ENCODE measurements around the gene LPAR4.

DNA sequence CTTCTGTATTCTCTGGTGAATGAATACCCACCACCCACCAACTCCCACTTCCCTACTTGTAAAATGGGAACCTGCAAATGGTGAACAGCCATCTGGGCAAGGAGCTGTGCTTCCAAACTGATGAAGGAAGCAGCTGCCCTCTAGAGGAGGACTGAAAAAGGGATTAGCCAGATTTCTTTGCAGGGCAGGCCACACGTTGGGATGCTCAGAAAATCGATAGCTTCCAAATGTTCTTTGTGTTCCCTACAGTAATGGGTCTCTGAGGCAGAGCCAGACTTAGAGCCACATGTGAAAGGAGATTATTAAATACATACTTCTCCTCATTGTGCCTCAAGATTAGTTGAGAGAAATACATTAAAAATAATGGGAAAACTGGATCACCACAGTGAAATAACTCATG, 39.3 kb upstream of the LPAR4 start:
- TF ChIP-seq, protein P1, sequence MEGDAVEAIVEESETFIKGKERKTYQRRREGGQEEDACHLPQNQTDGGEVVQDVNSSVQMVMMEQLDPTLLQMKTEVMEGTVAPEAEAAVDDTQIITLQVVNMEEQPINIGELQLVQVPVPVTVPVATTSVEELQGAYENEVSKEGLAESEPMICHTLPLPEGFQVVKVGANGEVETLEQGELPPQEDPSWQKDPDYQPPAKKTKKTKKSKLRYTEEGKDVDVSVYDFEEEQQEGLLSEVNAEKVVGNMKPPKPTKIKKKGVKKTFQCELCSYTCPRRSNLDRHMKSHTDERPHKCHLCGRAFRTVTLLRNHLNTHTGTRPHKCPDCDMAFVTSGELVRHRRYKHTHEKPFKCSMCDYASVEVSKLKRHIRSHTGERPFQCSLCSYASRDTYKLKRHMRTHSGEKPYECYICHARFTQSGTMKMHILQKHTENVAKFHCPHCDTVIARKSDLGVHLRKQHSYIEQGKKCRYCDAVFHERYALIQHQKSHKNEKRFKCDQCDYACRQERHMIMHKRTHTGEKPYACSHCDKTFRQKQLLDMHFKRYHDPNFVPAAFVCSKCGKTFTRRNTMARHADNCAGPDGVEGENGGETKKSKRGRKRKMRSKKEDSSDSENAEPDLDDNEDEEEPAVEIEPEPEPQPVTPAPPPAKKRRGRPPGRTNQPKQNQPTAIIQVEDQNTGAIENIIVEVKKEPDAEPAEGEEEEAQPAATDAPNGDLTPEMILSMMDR (conservative IDR thresholded peaks at IDR 0.05; ENCODE audit: low read depth, low read length) = peak; percentile 58
- no peak for TF ChIP-seq EZH2 (IDR thresholded peaks at IDR 0.05; ENCODE audit: borderline replicate concordance, low read depth, low read length, poor library complexity, severe bottlenecking)
